HCT116 (cell line): ENCODE measurements around the gene SSBP1. TPM values are rescaled to one million over a fixed set of nuclear protein-coding genes. Genes with fewer than 3 reads are reported as not detected.

Experiments
- ATAC-seq: fragments of 200-7000 bp; cut with Tn5 transposase; 2 replicates; pipeline ENCODE4 v1.9.1; 2020; ENCODE audit warnings: mild to moderate bottlenecking, moderate library complexity
- BruUV-seq: library from RNA; stranded (reverse); fragments of 400-500 nt; replicated peaks from 2 replicates; lab custom pipeline; 2021; lab: Mats Ljungman, UMichigan
- CTCF ChIA-PET: fragments of 300-600 bp; sonication (Branson Sonifier 250); formaldehyde crosslinking; loops from one replicate; lab custom pipeline; 2021; ENCODE audit warnings: antibody characterized with exemption; lab: Charles Lee
- POLR2A ChIA-PET: fragments of 300-600, 350-600 bp; sonication (Branson Sonifier 250); formaldehyde crosslinking; loops from one replicate; lab custom pipeline; 2021; ENCODE audit warnings: antibody characterized with exemption; lab: Charles Lee
- RAD21 ChIA-PET, 2 experiments: fragments of 300-600 bp; sonication (Branson Sonifier 250); formaldehyde crosslinking; loops; one replicate each; lab custom pipeline; 2023; ENCODE audit warnings: low total read pairs in 2 of 2; ENCODE audit not compliant: uncharacterized antibody in 2 of 2, unreplicated experiment in 2 of 2, low non-redundant PET in 1 of 2; lab: Charles Lee
- DNase-seq: peaks from one replicate; pipeline ENCODE4 v3.0.0-alpha.2; 2010; ENCODE audit warnings: low read depth, low spot score
- H2AFZ ChIP-seq: fragments of 200-600 bp; shearing (Covaris generic), sonication (generic); 2 replicates; pipeline ENCODE4 v1.6.1; 2017; ENCODE audit warnings: low read depth, mixed run types, mixed read lengths, antibody characterized with exemption, low read length; ENCODE audit not compliant: poor library complexity, severe bottlenecking
- H3K27ac ChIP-seq: 2 replicates; pipeline ENCODE4 v1.5.1; 2012; ENCODE audit warnings: low read depth, low read length
- H3K27me3 ChIP-seq: fragments of 200-600 bp; sonication (generic); 2 replicates; pipeline ENCODE4 v1.6.1; 2016; ENCODE audit warnings: mixed run types, low read length, mixed read lengths; ENCODE audit not compliant: insufficient read depth
- H3K36me3 ChIP-seq, 2 experiments: fragments of 200-500 bp in 1 of 2; fragments of 200-600 bp in 1 of 2; sonication (Bioruptor generic) in 1 of 2; sonication (generic) in 1 of 2; 2 replicates each; pipeline versions ENCODE4 v1.5.1 to v1.6.1; 2014 to 2016; ENCODE audit warnings: low read length in 2 of 2, inconsistent platforms in 1 of 2, mixed read lengths in 1 of 2, mixed run types in 1 of 2; ENCODE audit not compliant: insufficient read depth in 2 of 2, control insufficient read depth in 1 of 2
- H3K4me1 ChIP-seq, 2 experiments: fragments of 200-600 bp in 1 of 2; sonication (generic) in 1 of 2; 2 replicates each; pipeline versions ENCODE4 v1.5.1 to v1.6.1; 2012 to 2017; ENCODE audit warnings: low read length in 2 of 2, inconsistent platforms in 1 of 2, mild to moderate bottlenecking in 1 of 2, mixed read lengths in 1 of 2, mixed run types in 1 of 2, moderate library complexity in 1 of 2; ENCODE audit not compliant: insufficient read depth in 2 of 2, control insufficient read depth in 1 of 2
- H3K4me2 ChIP-seq: fragments of 200-600 bp; sonication (generic); 2 replicates; pipeline ENCODE4 v1.6.1; 2017; ENCODE audit warnings: mixed run types, low read length, mixed read lengths
- H3K4me3 ChIP-seq, 2 experiments: fragments of 200-600 bp in 1 of 2; sonication (generic) in 1 of 2; replicated peaks in 1 of 2; 2 replicates each; pipeline ENCODE4 v1.5.1; 2011 to 2016; ENCODE audit warnings: low read length in 2 of 2, control low read depth in 1 of 2, low read depth in 1 of 2, mild to moderate bottlenecking in 1 of 2, mixed read lengths in 1 of 2, mixed run types in 1 of 2
- H3K79me2 ChIP-seq: fragments of 200-600 bp; sonication (generic); 2 replicates; pipeline ENCODE4 v1.6.1; 2017; ENCODE audit warnings: mild to moderate bottlenecking, mixed run types, low read length, moderate library complexity, mixed read lengths; ENCODE audit not compliant: insufficient read depth
- H3K9ac ChIP-seq: fragments of 200-600 bp; sonication (generic); 2 replicates; pipeline ENCODE4 v1.6.1; 2016; ENCODE audit warnings: low read length, mixed read lengths
- H3K9me2 ChIP-seq: fragments of 200-600 bp; sonication (generic), shearing (Covaris generic); 2 replicates; pipeline ENCODE4 v1.6.1; 2017; ENCODE audit warnings: mixed run types, mild to moderate bottlenecking, moderate library complexity; ENCODE audit not compliant: insufficient read depth
- H3K9me3 ChIP-seq, 2 experiments: fragments of 200-500 bp in 1 of 2; fragments of 200-600 bp in 1 of 2; sonication (Bioruptor generic) in 1 of 2; sonication (generic) in 1 of 2; 2 replicates each; pipeline ENCODE4 v1.6.1; 2014 to 2017; ENCODE audit warnings: low read length in 2 of 2, mixed read lengths in 2 of 2, inconsistent platforms in 1 of 2, low read depth in 1 of 2, mild to moderate bottlenecking in 1 of 2, mixed run types in 1 of 2, moderate library complexity in 1 of 2; ENCODE audit not compliant: control insufficient read depth in 1 of 2, insufficient read depth in 1 of 2
- H4K20me1 ChIP-seq: fragments of 200-600 bp; sonication (generic), shearing (Covaris generic); 2 replicates; pipeline ENCODE4 v1.6.1; 2017; ENCODE audit warnings: mixed run types, mild to moderate bottlenecking, moderate library complexity; ENCODE audit not compliant: insufficient read depth
- ATF3 ChIP-seq: IDR thresholded peaks from 2 replicates; pipeline ENCODE4 v1.6.1; 2012
- CBX3 ChIP-seq: IDR thresholded peaks from 2 replicates; pipeline ENCODE4 v1.6.1; 2012; ENCODE audit warnings: low read depth
- CEBPB ChIP-seq: IDR thresholded peaks from 2 replicates; pipeline ENCODE4 v1.6.1; 2012; ENCODE audit warnings: low read depth
- FOSL1 ChIP-seq: IDR thresholded peaks from 2 replicates; pipeline ENCODE4 v1.6.1; 2012; ENCODE audit warnings: low read depth
- POLR2AphosphoS5 ChIP-seq: IDR thresholded peaks from 2 replicates; pipeline ENCODE4 v1.6.1; 2011; ENCODE audit warnings: mild to moderate bottlenecking, low read depth, low read length, moderate library complexity
- SP1 ChIP-seq: IDR thresholded peaks from 2 replicates; pipeline ENCODE4 v1.6.1; 2012; ENCODE audit warnings: low read depth
- SRF ChIP-seq: IDR thresholded peaks from 2 replicates; pipeline ENCODE4 v1.6.1; 2012; ENCODE audit warnings: low read depth
- TCF7L2 ChIP-seq: IDR thresholded peaks from 2 replicates; pipeline ENCODE4 v1.7.0; 2011; ENCODE audit warnings: borderline replicate concordance, inconsistent platforms; ENCODE audit not compliant: insufficient read depth, insufficient read length; ENCODE audit errors: extremely low read depth
- ZFX ChIP-seq: fragments of 450-650 bp; IDR thresholded peaks from 2 replicates; pipeline ENCODE4 v1.6.1; 2017
- ZNF274 ChIP-seq: fragments of 200-500 bp; sonication (Bioruptor generic); IDR thresholded peaks from 2 replicates; pipeline ENCODE4 v1.6.1; 2014; ENCODE audit warnings: mild to moderate bottlenecking, low read depth, low read length, inconsistent platforms
- intact Hi-C: fragments of 100-400 bp; cut with micrococcal nuclease; formaldehyde crosslinking; loops from 2 replicates; pipeline ENCODE4 v1.10.0; 2022
- total RNA-seq: library from RNA; stranded (reverse); gene quantifications from one replicate; pipeline ENCODE4 v1.2.1, GENCODE V29; 2021; ENCODE audit not compliant: unreplicated experiment
- TF ChIP-seq, protein P1 (sequence below), 3 experiments: fragments of 200-600 bp in 1 of 3; sonication (generic) in 1 of 3; IDR thresholded peaks in 2 of 3; conservative IDR thresholded peaks in 1 of 3; 2 replicates each; pipeline ENCODE4 v1.5.1; 2012 to 2017; ENCODE audit warnings: low read depth in 2 of 3, low read length in 2 of 3, antibody characterized with exemption in 1 of 3, borderline replicate concordance in 1 of 3, control low read depth in 1 of 3, mild to moderate bottlenecking in 1 of 3, mixed read lengths in 1 of 3, mixed run types in 1 of 3, moderate library complexity in 1 of 3; ENCODE audit not compliant: insufficient read depth in 1 of 3
- TF ChIP-seq, protein P2 (sequence below): IDR thresholded peaks from 2 replicates; pipeline ENCODE4 v1.6.1; 2012; ENCODE audit warnings: low read depth

SSBP1 gene
- total RNA-seq, 1 experiment from 2014 or later, result 171 TPM

- H4K20me1 ChIP-seq, result peaks cover 6% of the 10 kb centered on the region; the same call in 1 of the 2 replicates
- H3K27me3 ChIP-seq, result no peaks in the 10 kb centered on the region
- H3K9ac ChIP-seq, result peak overlapping the region; percentile 89
- no TSS peak for BruUV-seq
- H3K27ac ChIP-seq, result no peak overlapping the region
- H3K4me2 ChIP-seq, result peak overlapping the region; percentile 84
- H3K4me3 ChIP-seq, result peak overlapping the region; percentile 86 to 88
- TF ChIP-seq POLR2AphosphoS5, result no peak
- RAD21 ChIA-PET, result no interaction called here
- ATAC-seq (no peak), DNase-seq (no peak)
- H3K4me1 ChIP-seq, result peaks cover 4 to 13% of the 10 kb centered on the region in 2 experiments; a peak in 3 of 4 replicates
- peaks cover 35 to 36% of the 10 kb centered on the region in 2 experiments for H3K36me3 ChIP-seq
- no peaks in the 10 kb centered on the region for H3K9me2 ChIP-seq
- no peak overlapping the region for H2AFZ ChIP-seq
- no peaks in the 10 kb centered on the region for H3K9me3 ChIP-seq
- intact Hi-C loops, result loop anchor here (2.0 to 10.0 kb wide), 2 partner anchors 184 to 724 kb away; partner anchors contain the start of genes AGK and MRPS33
- CTCF ChIA-PET, result interaction anchor here (1.5 to 1.6 kb wide), 2 partner anchors 17 to 31 kb away, joined by 3 to 4 read pairs; partner anchors contain the start of gene WEE2
- H3K79me2 ChIP-seq, result peaks cover 61% of the 10 kb centered on the region
- POLR2A ChIA-PET, result no interaction called here
Measured at GRCh38 chr7:141739250-141739649, 1.1 kb downstream of the SSBP1 start.

DNA sequence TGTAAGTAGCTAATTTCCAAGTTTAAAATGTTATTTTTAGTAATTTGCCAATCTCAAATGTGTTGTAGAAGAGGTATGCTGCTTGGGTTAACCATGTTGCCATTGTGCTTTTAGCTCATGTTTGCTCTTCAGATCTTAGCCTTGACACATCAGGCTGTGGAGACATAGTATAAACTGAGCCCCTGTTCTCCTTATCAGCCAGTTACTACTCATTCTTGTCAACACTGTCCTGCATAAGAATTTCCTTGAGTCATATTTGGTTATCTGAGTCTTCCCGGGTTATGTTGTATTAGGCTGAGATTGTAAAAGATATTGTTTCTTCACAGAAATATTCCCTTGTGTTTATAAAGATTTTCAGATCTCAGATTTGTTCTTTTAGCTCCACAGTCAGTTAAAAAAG, 4.1 kb downstream of the SSBP1 start:
- no peak overlapping the region for H3K9ac ChIP-seq
- DNase-seq (no peak), ATAC-seq (no peak)
- peaks cover 58 to 62% of the 10 kb centered on the region in 2 experiments for H3K36me3 ChIP-seq
- ChIA-PET RAD21 (no interaction called here), CTCF (no interaction called here), POLR2A (no interaction called here)
- no peak overlapping the region for H3K4me2 ChIP-seq
- peaks cover 4 to 8% of the 10 kb centered on the region in 2 experiments; a peak in 3 of 4 replicates for H3K4me1 ChIP-seq
- no peaks in the 10 kb centered on the region for H3K27me3 ChIP-seq
- BruUV-seq, result no TSS peak
- peaks cover 6% of the 10 kb centered on the region; the same call in 1 of the 2 replicates for H4K20me1 ChIP-seq
- no peak overlapping the region for H3K27ac ChIP-seq
- TF ChIP-seq SP1, result no peak
- TF ChIP-seq CEBPB, result no peak
- no peak for TF ChIP-seq TCF7L2
- TF ChIP-seq ATF3, result no peak
- no peak for TF ChIP-seq POLR2AphosphoS5
- TF ChIP-seq ZFX, result no peak
- TF ChIP-seq CBX3, result no peak
- TF ChIP-seq SRF, result no peak
- no peak for TF ChIP-seq ZNF274
- TF ChIP-seq FOSL1, result no peak
- TF ChIP-seq, protein P1, sequence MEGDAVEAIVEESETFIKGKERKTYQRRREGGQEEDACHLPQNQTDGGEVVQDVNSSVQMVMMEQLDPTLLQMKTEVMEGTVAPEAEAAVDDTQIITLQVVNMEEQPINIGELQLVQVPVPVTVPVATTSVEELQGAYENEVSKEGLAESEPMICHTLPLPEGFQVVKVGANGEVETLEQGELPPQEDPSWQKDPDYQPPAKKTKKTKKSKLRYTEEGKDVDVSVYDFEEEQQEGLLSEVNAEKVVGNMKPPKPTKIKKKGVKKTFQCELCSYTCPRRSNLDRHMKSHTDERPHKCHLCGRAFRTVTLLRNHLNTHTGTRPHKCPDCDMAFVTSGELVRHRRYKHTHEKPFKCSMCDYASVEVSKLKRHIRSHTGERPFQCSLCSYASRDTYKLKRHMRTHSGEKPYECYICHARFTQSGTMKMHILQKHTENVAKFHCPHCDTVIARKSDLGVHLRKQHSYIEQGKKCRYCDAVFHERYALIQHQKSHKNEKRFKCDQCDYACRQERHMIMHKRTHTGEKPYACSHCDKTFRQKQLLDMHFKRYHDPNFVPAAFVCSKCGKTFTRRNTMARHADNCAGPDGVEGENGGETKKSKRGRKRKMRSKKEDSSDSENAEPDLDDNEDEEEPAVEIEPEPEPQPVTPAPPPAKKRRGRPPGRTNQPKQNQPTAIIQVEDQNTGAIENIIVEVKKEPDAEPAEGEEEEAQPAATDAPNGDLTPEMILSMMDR (IDR thresholded peaks at IDR 0.05 in 2 of 3, conservative IDR thresholded peaks at IDR 0.05 in 1 of 3; ENCODE audit: borderline replicate concordance in 1 of 3, insufficient read depth in 1 of 3, low read depth in 2 of 3, low read length in 2 of 3), result no peak
- TF ChIP-seq, protein P2, sequence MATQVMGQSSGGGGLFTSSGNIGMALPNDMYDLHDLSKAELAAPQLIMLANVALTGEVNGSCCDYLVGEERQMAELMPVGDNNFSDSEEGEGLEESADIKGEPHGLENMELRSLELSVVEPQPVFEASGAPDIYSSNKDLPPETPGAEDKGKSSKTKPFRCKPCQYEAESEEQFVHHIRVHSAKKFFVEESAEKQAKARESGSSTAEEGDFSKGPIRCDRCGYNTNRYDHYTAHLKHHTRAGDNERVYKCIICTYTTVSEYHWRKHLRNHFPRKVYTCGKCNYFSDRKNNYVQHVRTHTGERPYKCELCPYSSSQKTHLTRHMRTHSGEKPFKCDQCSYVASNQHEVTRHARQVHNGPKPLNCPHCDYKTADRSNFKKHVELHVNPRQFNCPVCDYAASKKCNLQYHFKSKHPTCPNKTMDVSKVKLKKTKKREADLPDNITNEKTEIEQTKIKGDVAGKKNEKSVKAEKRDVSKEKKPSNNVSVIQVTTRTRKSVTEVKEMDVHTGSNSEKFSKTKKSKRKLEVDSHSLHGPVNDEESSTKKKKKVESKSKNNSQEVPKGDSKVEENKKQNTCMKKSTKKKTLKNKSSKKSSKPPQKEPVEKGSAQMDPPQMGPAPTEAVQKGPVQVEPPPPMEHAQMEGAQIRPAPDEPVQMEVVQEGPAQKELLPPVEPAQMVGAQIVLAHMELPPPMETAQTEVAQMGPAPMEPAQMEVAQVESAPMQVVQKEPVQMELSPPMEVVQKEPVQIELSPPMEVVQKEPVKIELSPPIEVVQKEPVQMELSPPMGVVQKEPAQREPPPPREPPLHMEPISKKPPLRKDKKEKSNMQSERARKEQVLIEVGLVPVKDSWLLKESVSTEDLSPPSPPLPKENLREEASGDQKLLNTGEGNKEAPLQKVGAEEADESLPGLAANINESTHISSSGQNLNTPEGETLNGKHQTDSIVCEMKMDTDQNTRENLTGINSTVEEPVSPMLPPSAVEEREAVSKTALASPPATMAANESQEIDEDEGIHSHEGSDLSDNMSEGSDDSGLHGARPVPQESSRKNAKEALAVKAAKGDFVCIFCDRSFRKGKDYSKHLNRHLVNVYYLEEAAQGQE, result no peak
- H3K4me3 ChIP-seq, result no peak overlapping the region
- no peak overlapping the region for H2AFZ ChIP-seq
- intact Hi-C loops, result no loop called here
- peaks cover 87% of the 10 kb centered on the region for H3K79me2 ChIP-seq
- no peaks in the 10 kb centered on the region for H3K9me3 ChIP-seq
- H3K9me2 ChIP-seq, result no peaks in the 10 kb centered on the region
